Omental fat pad (tissue), 4 donors: ENCODE data around the gene CKAP4. TPM values are rescaled to one million over a fixed set of nuclear protein-coding genes. Genes with fewer than 3 reads are reported as not detected.

Experiments
- ATAC-seq: fragments of 150-250 bp; one replicate; pipeline ENCODE4 v1.9.1; 2016; ENCODE audit warnings: mild to moderate bottlenecking, moderate library complexity; ENCODE audit not compliant: low FRiP score
- DNase-seq: peaks from one replicate; pipeline ENCODE4 v3.0.0-alpha.2; 2019; ENCODE audit warnings: low spot score
- CTCF ChIP-seq, 3 donors: fragments of 450-650 bp; IDR thresholded peaks; one replicate each; pipeline ENCODE4 v1.5.1; 2016 to 2017; ENCODE audit warnings: antibody characterized with exemption in 3 of 3, mild to moderate bottlenecking in 3 of 3, moderate library complexity in 2 of 3
- total RNA-seq, 4 donors: library from RNA; depleted of rRNA; stranded (reverse); fragments of >200 nt; gene quantifications; one replicate each; pipeline ENCODE4 v1.1.0, GENCODE V29; 2016

Gene CKAP4
- total RNA-seq, 4 donors from 2014 or later: 32.6 to 44.2 (median 33.5) TPM

- TF ChIP-seq CTCF (IDR thresholded peaks at IDR 0.05): no peak
- ATAC-seq: no peak
- no peak for DNase-seq
These were observed 14.8 kb downstream of the CKAP4 start for GRCh38 chr12:106233011-106233410.

- TF ChIP-seq CTCF (IDR thresholded peaks at IDR 0.05): no peak
- no peak for DNase-seq
- ATAC-seq: no peak
These were observed 18.7 kb downstream of the CKAP4 start for GRCh38 chr12:106229036-106229591.

GRCh38 chr12:106228320-106228710, 19.5 kb downstream of the CKAP4 start:
- TF ChIP-seq CTCF (IDR thresholded peaks at IDR 0.05): no peak
- ATAC-seq (no peak), DNase-seq (no peak)

- ATAC-seq (peak; percentile 58), DNase-seq (no peak)
These were observed 20.0 kb downstream of the CKAP4 start for GRCh38 chr12:106227641-106228319.

GRCh38 chr12:106226884-106227640, 20.8 kb downstream of the CKAP4 start:
- DNase-seq (no peak), ATAC-seq (no peak)
- TF ChIP-seq CTCF (IDR thresholded peaks at IDR 0.05): peak in 2 of 3 donors; percentile 37 to 48

More at GRCh38 chr12:106227641-106228319, 20.0 kb downstream of the CKAP4 start:
- TF ChIP-seq CTCF (IDR thresholded peaks at IDR 0.05): no peak

DNA sequence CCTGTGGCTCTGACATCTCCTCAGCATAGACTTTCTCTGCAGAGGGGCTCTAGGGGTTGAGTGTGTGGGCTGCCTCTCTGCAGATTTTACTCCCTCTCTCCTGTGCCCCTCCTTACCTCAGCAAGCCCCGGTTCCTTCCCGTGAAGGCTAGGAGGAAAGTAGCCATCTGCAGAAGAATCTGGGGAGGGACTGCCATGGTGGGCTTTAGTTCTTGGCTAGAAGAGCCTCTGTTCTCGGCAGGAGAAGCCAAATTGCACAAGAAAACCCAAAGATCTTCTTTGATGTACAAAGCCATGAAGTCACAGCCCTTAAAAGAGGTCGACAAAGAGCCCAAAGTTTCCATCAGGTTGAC, 23.5 kb downstream of the CKAP4 start:
- no peak for TF ChIP-seq CTCF (IDR thresholded peaks at IDR 0.05)
- DNase-seq: no peak
- no peak for ATAC-seq
